K562 (cell line): ENCODE data around the gene SLC7A5. TPM values are rescaled to one million over a fixed set of nuclear protein-coding genes. Genes with fewer than 3 reads are reported as not detected.
"Not testable (repeated sequence)": the region's sequence is repeated elsewhere in the genome, so short reads cannot be mapped to it uniquely, and the experiment has no call there.

Experiments
- ATAC-seq: fragments of 200-7000 bp; cut with Tn5 transposase; 3 replicates; pipeline ENCODE4 v1.9.1; 2020; ENCODE audit warnings: moderate library complexity
- BruUV-seq: library from RNA; stranded (reverse); fragments of 400-500 nt; replicated peaks from 2 replicates; lab custom pipeline; 2021; lab: Mats Ljungman, UMichigan
- CTCF ChIA-PET: fragments of 300-600 bp; formaldehyde crosslinking; extraction: SDS; loops from one replicate; lab custom pipeline; 2021; ENCODE audit warnings: low intra/inter-chr PET ratio; lab: Yijun Ruan, JAX
- POLR2A ChIA-PET: fragments of 300-600, 350-650 bp; sonication (Branson Sonifier 250); formaldehyde crosslinking; extraction: SDS; loops from one replicate; lab custom pipeline; 2021; ENCODE audit warnings: antibody characterized with exemption, inconsistent platforms; lab: Yijun Ruan, JAX
- DNase-seq, 4 experiments: peaks; one replicate each; pipeline versions ENCODE4 v3.0.0 to v3.0.0-alpha.2; 2011 to 2018; ENCODE audit warnings: low spot score in 3 of 4, mixed read lengths in 3 of 4; ENCODE audit errors: extremely low read depth in 1 of 4
- FAIRE-seq: peaks from 2 replicates; lab custom pipeline; 2011; peaks lifted over from hg19 to GRCh38; lab: Jason Lieb, UNC
- H2AFZ ChIP-seq: 2 replicates; pipeline ENCODE4 v1.6.0; 2011; ENCODE audit warnings: low read depth, low read length, control low read depth, inconsistent platforms
- H3K27ac ChIP-seq: fragments of 200-600 bp; 3 replicates; pipeline ENCODE4 v1.8.0; 2011; ENCODE audit warnings: low read depth, mild to moderate bottlenecking, control low read depth, inconsistent platforms, low read length, moderate library complexity, mixed read lengths; ENCODE audit errors: extremely low read depth
- H3K27me3 ChIP-seq, 2 experiments: fragments of 300-600 bp in 1 of 2; 2 replicates in 1 of 2; 3 replicates in 1 of 2; pipeline versions ENCODE4 v1.6.0 to v1.8.0; 2011; ENCODE audit warnings: inconsistent platforms in 2 of 2, low read length in 2 of 2, mild to moderate bottlenecking in 1 of 2, mixed read lengths in 1 of 2, moderate library complexity in 1 of 2; ENCODE audit not compliant: control insufficient read depth in 2 of 2, insufficient read depth in 2 of 2
- H3K36me3 ChIP-seq: fragments of 300-600 bp; 3 replicates; pipeline ENCODE4 v1.8.0; 2011; ENCODE audit warnings: mild to moderate bottlenecking, low read length, inconsistent platforms; ENCODE audit not compliant: control insufficient read depth, insufficient read depth
- H3K4me1 ChIP-seq, 2 experiments: fragments of 200-600 bp in 1 of 2; replicated peaks in 1 of 2; 2 replicates in 1 of 2; 3 replicates in 1 of 2; pipeline versions ENCODE4 v1.5.1 to v1.8.0; 2011; ENCODE audit warnings: inconsistent platforms in 2 of 2, low read length in 2 of 2, mild to moderate bottlenecking in 1 of 2, mixed read lengths in 1 of 2, moderate library complexity in 1 of 2; ENCODE audit not compliant: control insufficient read depth in 2 of 2, insufficient read depth in 2 of 2
- H3K4me2 ChIP-seq: 2 replicates; pipeline ENCODE4 v1.6.1; 2011; ENCODE audit warnings: low read length, control low read depth, inconsistent platforms, mixed read lengths; ENCODE audit not compliant: insufficient read depth
- H3K4me3 ChIP-seq: fragments of 200-600 bp; sonication (generic), shearing (Covaris generic); 2 replicates; pipeline ENCODE4 v1.5.1; 2016; ENCODE audit warnings: control low read depth, inconsistent platforms
- H3K79me2 ChIP-seq: fragments of 200-600 bp; 3 replicates; pipeline ENCODE4 v1.8.0; 2011; ENCODE audit warnings: low read length, inconsistent platforms; ENCODE audit not compliant: control insufficient read depth, insufficient read depth
- H3K9ac ChIP-seq, 2 experiments: 2 replicates each; pipeline versions ENCODE4 v1.6.0 to v1.6.1; 2011; ENCODE audit warnings: low read depth in 2 of 2, low read length in 2 of 2, control low read depth in 1 of 2, inconsistent platforms in 1 of 2, mild to moderate bottlenecking in 1 of 2, mixed read lengths in 1 of 2; ENCODE audit not compliant: insufficient read depth in 1 of 2
- H3K9me1 ChIP-seq: one replicate; pipeline ENCODE4 v1.6.0; 2011; ENCODE audit warnings: inconsistent platforms, mild to moderate bottlenecking, low read length, moderate library complexity; ENCODE audit not compliant: control insufficient read depth, insufficient read depth
- H3K9me3 ChIP-seq: replicated peaks from 2 replicates; pipeline ENCODE4 v1.5.1; 2011; ENCODE audit warnings: low read depth, low read length, inconsistent platforms; ENCODE audit not compliant: control insufficient read depth, insufficient read depth
- H4K20me1 ChIP-seq: replicated peaks from 2 replicates; pipeline ENCODE4 v1.6.1; 2011; ENCODE audit warnings: low read length, inconsistent platforms, mixed read lengths; ENCODE audit not compliant: control insufficient read depth, insufficient read depth
- YY1 ChIP-seq, 3 experiments: IDR thresholded peaks; 2 replicates each; pipeline ENCODE4 v1.6.1; 2011; ENCODE audit warnings: low read length in 2 of 3, mild to moderate bottlenecking in 2 of 3, moderate library complexity in 2 of 3, borderline replicate concordance in 1 of 3, control low read depth in 1 of 3, low read depth in 1 of 3; ENCODE audit not compliant: insufficient read depth in 3 of 3, insufficient replicate concordance in 2 of 3, control insufficient read depth in 1 of 3, insufficient read length in 1 of 3; ENCODE audit errors: extremely low read depth in 1 of 3
- WGBS: fragments of 100-300 bp; shearing (Covaris generic); methylation state at CpG from one replicate; pipeline ENCODE4 v1.1.6; 2016; ENCODE audit warnings: low coverage, mixed read lengths; ENCODE audit not compliant: insufficient coverage; ENCODE audit errors: missing lambda C conversion rate; 5-methylcytosine and 5-hydroxymethylcytosine counted together
- in situ Hi-C: fragments of 300-500 bp; cut with MboI; formaldehyde crosslinking; loops from 4 replicates; pipeline ENCODE4 v1.15.0; 2018; ENCODE audit warnings: inconsistent platforms, mixed read lengths
- intact Hi-C: fragments of 100-400 bp; cut with micrococcal nuclease; formaldehyde crosslinking; loops from 2 replicates; pipeline ENCODE4 v1.14.2; 2022
- polyA plus RNA-seq, 8 experiments: library from polyadenylated mRNA; depleted of rRNA in 4 of 8; stranded (reverse) in 5 of 8; unstranded in 3 of 8; fragments of >200 nt; fragmentation: Nextera tagmentation in 2 of 8; fragmentation: Illumina TruSeq in 1 of 8; extraction: Ambion mirVana in 2 of 8; extraction: Trizol in 1 of 8; gene quantifications; 2 replicates each; pipeline versions ENCODE4 v1.2.1 to v1.2.3, GENCODE V29; 2011 to 2014; ENCODE audit warnings: inconsistent platforms in 1 of 8, missing spikeins in 1 of 8
- total RNA-seq, 7 experiments: library from RNA; depleted of rRNA in 6 of 7; stranded (reverse); fragments of >200 nt in 6 of 7; fragmentation: Illumina TruSeq in 2 of 7; extraction: Trizol in 2 of 7; gene quantifications; 2 replicates each; pipeline versions ENCODE4 v1.2.1 to v1.2.3, GENCODE V29; 2011 to 2021; ENCODE audit warnings: low replicate concordance in 1 of 7

The SLC7A5 gene
- total and polyA plus RNA-seq, 9 of the 15 experiments (the other 6 are each of a cell fraction or from before 2014, with no cell fraction given) = 1.9 to 220 (median 18.6) TPM

GRCh38 chr16:87888346-87888745 is 19.0 kb upstream of the SLC7A5 start:
- POLR2A ChIA-PET = interaction anchor here (0.6 kb wide), 1 partner anchor 55 kb away, joined by 4 read pairs; no protein-coding TSS in a partner anchor
- in situ Hi-C loops, H3K9me3 ChIP-seq, BruUV-seq, H3K4me2 ChIP-seq, H3K9ac ChIP-seq, H3K4me3 ChIP-seq, FAIRE-seq, H3K9me1 ChIP-seq, H2AFZ ChIP-seq, H3K36me3 ChIP-seq, H3K4me1 ChIP-seq, DNase-seq, H3K27ac ChIP-seq, CTCF ChIA-PET, intact Hi-C loops, ATAC-seq, H3K79me2 ChIP-seq, H4K20me1 ChIP-seq: not testable (repeated sequence)
- TF ChIP-seq YY1 (IDR thresholded peaks at IDR 0.05; ENCODE audit: borderline replicate concordance in 1 of 3, control insufficient read depth in 1 of 3, extremely low read depth in 1 of 3, insufficient read depth in 3 of 3, insufficient read length in 1 of 3, insufficient replicate concordance in 2 of 3, low read depth in 1 of 3, low read length in 2 of 3) = peak in 1 of 3 experiments; percentile 64
- 47% methylated on average over 7 of the region's 7 CpGs for WGBS
- H3K27me3 ChIP-seq = peaks cover 0 to 13% of the 10 kb centered on the region in 2 experiments; a peak in 1 of 5 replicates

GRCh38 chr16:87887931-87888330 is 18.6 kb upstream of the SLC7A5 start:
- POLR2A ChIA-PET, H3K9me1 ChIP-seq, H4K20me1 ChIP-seq, H2AFZ ChIP-seq, H3K79me2 ChIP-seq, H3K4me3 ChIP-seq, BruUV-seq, DNase-seq, H3K27ac ChIP-seq, H3K9ac ChIP-seq, FAIRE-seq, H3K4me1 ChIP-seq, ATAC-seq, CTCF ChIA-PET, H3K9me3 ChIP-seq, H3K4me2 ChIP-seq, intact Hi-C loops, H3K36me3 ChIP-seq, in situ Hi-C loops: not testable (repeated sequence)
- H3K27me3 ChIP-seq = peaks cover 0 to 13% of the 10 kb centered on the region in 2 experiments; a peak in 1 of 5 replicates
- 36% methylated on average over 7 of the region's 8 CpGs for WGBS

- H3K9me3 ChIP-seq = not testable (repeated sequence)
Observed at GRCh38 chr16:87885371-87885967, 16.2 kb upstream of the SLC7A5 start.

More at GRCh38 chr16:87885371-87885967, 16.2 kb upstream of the SLC7A5 start:
- H3K79me2 ChIP-seq, CTCF ChIA-PET, H3K4me1 ChIP-seq, H2AFZ ChIP-seq, H3K27ac ChIP-seq, ATAC-seq, H3K9me1 ChIP-seq, in situ Hi-C loops, H3K36me3 ChIP-seq, POLR2A ChIA-PET, H4K20me1 ChIP-seq, H3K9ac ChIP-seq, BruUV-seq, H3K4me2 ChIP-seq, DNase-seq, H3K4me3 ChIP-seq, intact Hi-C loops, FAIRE-seq: not testable (repeated sequence)
- peaks cover 9 to 28% of the 10 kb centered on the region in 2 experiments; a peak in 3 of 5 replicates for H3K27me3 ChIP-seq
- WGBS = 2% methylated on average over 7 of the region's 8 CpGs
